ENCODE results near the gene TRDN.

DNA sequence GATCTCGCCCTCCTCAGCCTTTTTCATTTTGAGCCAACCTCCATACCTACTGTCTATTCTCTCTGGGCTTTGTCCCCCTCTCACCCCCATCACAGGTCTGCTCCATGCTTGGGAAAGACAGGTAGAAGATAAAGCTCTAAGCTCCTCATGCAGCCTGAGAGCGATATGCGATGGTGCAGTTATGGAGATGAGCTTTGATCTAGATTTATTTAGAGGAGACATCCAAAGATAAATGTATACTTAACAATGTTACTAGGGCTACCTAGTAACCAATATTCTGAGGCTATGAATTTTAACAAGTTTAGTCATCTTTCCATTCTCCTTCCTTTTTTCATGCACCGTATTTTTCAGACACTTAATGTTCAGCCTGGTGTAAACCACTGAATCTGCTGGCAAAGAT is 95.3 kb downstream of the TRDN start:
- TF ChIP-seq CTCF (IDR thresholded peaks at IDR 0.05) (no peak), POLR2A (IDR thresholded peaks at IDR 0.05) (no peak)

All from testis (tissue), 2 donors.